ENCODE data around the gene COX7A1.

- no peak for TF ChIP-seq CTCF (IDR thresholded peaks at IDR 0.05)
- TF ChIP-seq POLR2AphosphoS5 (IDR thresholded peaks at IDR 0.05), result no peak
Measured at GRCh38 chr19:36196249-36196648, 44.0 kb upstream of the COX7A1 start.
